Transverse colon (tissue), 4 donors: ENCODE data around the gene MORC2. TPM values are rescaled to one million over a fixed set of nuclear protein-coding genes. Genes with fewer than 3 reads are reported as not detected.

Experiments
- DNase-seq: peaks from one replicate; pipeline ENCODE4 v3.0.0-alpha.2; 2019
- H3K27ac ChIP-seq, 4 donors: fragments of 200-600 bp; sonication (generic); 2 replicates each; pipeline ENCODE4 v1.5.1; 2016 to 2018; ENCODE audit warnings: inconsistent platforms in 4 of 4
- H3K27me3 ChIP-seq: fragments of 200-600 bp; sonication (generic); 2 replicates; pipeline ENCODE4 v1.5.1; 2017; ENCODE audit warnings: inconsistent platforms
- H3K36me3 ChIP-seq, 4 donors: fragments of 200-600 bp; sonication (generic); 2 replicates each; pipeline ENCODE4 v1.5.1; 2017 to 2019; ENCODE audit warnings: inconsistent platforms in 4 of 4
- H3K4me1 ChIP-seq, 4 donors: fragments of 200-600 bp; sonication (generic); 2 replicates each; pipeline ENCODE4 v1.5.1; 2017 to 2020; ENCODE audit warnings: inconsistent platforms in 4 of 4
- H3K4me3 ChIP-seq, 4 donors: fragments of 200-600 bp; sonication (generic); 1 replicate in 1 of 4; 2 replicates in 3 of 4; pipeline versions ENCODE4 v1.5.1 to v1.6.1; 2017 to 2019; ENCODE audit warnings: inconsistent platforms in 4 of 4
- H3K9me3 ChIP-seq, 2 donors: fragments of 200-600 bp; sonication (generic); 2 replicates each; pipeline ENCODE4 v1.5.1; 2017 to 2019; ENCODE audit warnings: inconsistent platforms in 2 of 2
- CTCF ChIP-seq, 5 experiments: fragments of 200-600 bp in 3 of 5; fragments of 450-650 bp in 2 of 5; sonication (generic) in 3 of 5; IDR thresholded peaks; 1 replicate in 2 of 5; 2 replicates in 3 of 5; pipeline ENCODE4 v1.5.1; 2016 to 2017; ENCODE audit warnings: antibody characterized with exemption in 5 of 5, inconsistent platforms in 3 of 5, mild to moderate bottlenecking in 2 of 5, moderate library complexity in 1 of 5
- EP300 ChIP-seq: sonication (generic); formaldehyde crosslinking; IDR thresholded peaks from one replicate; pipeline ENCODE4 v1.6.1; 2017; ENCODE audit warnings: antibody characterized with exemption, low read depth
- POLR2A ChIP-seq: fragments of 450-650 bp; IDR thresholded peaks from one replicate; pipeline ENCODE4 v1.6.1; 2016; ENCODE audit warnings: antibody characterized with exemption, mild to moderate bottlenecking, moderate library complexity
- POLR2AphosphoS5 ChIP-seq, 3 donors: sonication (generic); formaldehyde crosslinking; IDR thresholded peaks; one replicate each; pipeline ENCODE4 v1.6.1; 2016; ENCODE audit warnings: antibody characterized with exemption in 3 of 3
- WGBS, 2 donors: methylation state at CpG; one replicate each; pipeline ENCODE4 v1.1.5; 2018; ENCODE audit warnings: low coverage in 1 of 2; 5-methylcytosine and 5-hydroxymethylcytosine counted together
- in situ Hi-C, 4 donors: fragments of 200-750 bp; cut with MboI; loops; one replicate each; pipeline versions ENCODE4 v1.15.0 to v1.15.1; 2017; ENCODE audit warnings: low sequenced_read_pairs in 3 of 4, low pct_ligation_motif_present in 1 of 4, low pct_unique_long_range_greater_than_20kb in 1 of 4
- intact Hi-C: fragments of 100-400 bp; cut with DNase I; formaldehyde crosslinking; loops from one replicate; pipeline ENCODE4 v1.15.1; 2023; ENCODE audit warnings: low total_unique reads
- total RNA-seq, 4 donors: library from RNA; depleted of rRNA; stranded (reverse); fragments of >200 nt; gene quantifications; one replicate each; pipeline ENCODE4 v1.1.0, GENCODE V29; 2016

MORC2 gene
- total RNA-seq, 4 donors from 2014 or later: 11.9 to 23.9 (median 19.1) TPM

GRCh38 chr22:30893434-30894370 lies 74.9 kb downstream of the MORC2 start:
- no peaks in the 10 kb centered on the region for H3K9me3 ChIP-seq
- H3K27me3 ChIP-seq: no peaks in the 10 kb centered on the region
- in situ Hi-C loops: no loop called here
- H3K4me1 ChIP-seq: no peaks in the 10 kb centered on the region
- 78 to 86% methylated on average over 6 to 23 of the region's 23 CpGs for WGBS, 2 donors
- no peak for TF ChIP-seq EP300
- TF ChIP-seq POLR2AphosphoS5 (IDR thresholded peaks at IDR 0.05): no peak
- TF ChIP-seq CTCF (IDR thresholded peaks at IDR 0.05): no peak
- TF ChIP-seq POLR2A: no peak
- H3K27ac ChIP-seq: no peak overlapping the region
- H3K36me3 ChIP-seq: peaks cover 0 to 5% (median 0%) of the 10 kb centered on the region in 4 donors
- no peak overlapping the region for H3K4me3 ChIP-seq
- intact Hi-C loops: no loop called here
- peak; percentile 6 for DNase-seq

GRCh38 chr22:30892731-30893221 lies 75.8 kb downstream of the MORC2 start:
- no peaks in the 10 kb centered on the region for H3K27me3 ChIP-seq
- DNase-seq: no peak
- intact Hi-C loops: no loop called here
- no peaks in the 10 kb centered on the region for H3K9me3 ChIP-seq
- 93% methylated on average over 5 of the region's 5 CpGs; no CpG with 5 or more reads in 1 of the 2 donors for WGBS, 2 donors
- H3K4me3 ChIP-seq: no peak overlapping the region
- H3K27ac ChIP-seq: no peak overlapping the region
- H3K36me3 ChIP-seq: no peaks in the 10 kb centered on the region
- no peaks in the 10 kb centered on the region for H3K4me1 ChIP-seq
- in situ Hi-C loops: no loop called here
- TF ChIP-seq POLR2AphosphoS5 (IDR thresholded peaks at IDR 0.05) (no peak), POLR2A (no peak)

GRCh38 chr22:30892286-30892685 lies 76.3 kb downstream of the MORC2 start:
- Histone ChIP-seq H3K4me1 (no peaks in the 10 kb centered on the region), H3K27me3 (no peaks in the 10 kb centered on the region), H3K36me3 (no peaks in the 10 kb centered on the region), H3K9me3 (no peaks in the 10 kb centered on the region), H3K27ac (no peak overlapping the region), H3K4me3 (no peak overlapping the region)
- intact Hi-C loops (no loop called here), in situ Hi-C loops (no loop called here)
- no peak for DNase-seq
- 95 to 100% methylated on average over 1 to 8 of the region's 8 CpGs for WGBS, 2 donors
- no peak for TF ChIP-seq EP300
- no peak for TF ChIP-seq CTCF (IDR thresholded peaks at IDR 0.05)
- TF ChIP-seq POLR2A: no peak
- TF ChIP-seq POLR2AphosphoS5 (IDR thresholded peaks at IDR 0.05): no peak

GRCh38 chr22:30891781-30892180 lies 76.8 kb downstream of the MORC2 start:
- H3K36me3 ChIP-seq: no peaks in the 10 kb centered on the region
- WGBS, 2 donors: 82 to 85% methylated on average over 4 to 6 of the region's 6 CpGs
- H3K4me3 ChIP-seq: no peak overlapping the region
- no peak for TF ChIP-seq POLR2AphosphoS5 (IDR thresholded peaks at IDR 0.05)
- no peak for TF ChIP-seq POLR2A
- no peak for TF ChIP-seq CTCF (IDR thresholded peaks at IDR 0.05)
- no peak for TF ChIP-seq EP300
- H3K4me1 ChIP-seq: no peaks in the 10 kb centered on the region
- in situ Hi-C loops: no loop called here
- H3K9me3 ChIP-seq: no peaks in the 10 kb centered on the region
- intact Hi-C loops: no loop called here
- no peak overlapping the region for H3K27ac ChIP-seq
- DNase-seq: no peak
- H3K27me3 ChIP-seq: no peaks in the 10 kb centered on the region
